DLD1 (cell line): ENCODE results near the gene EPN3.

Experiments
- in situ Hi-C: cut with HindIII; loops from 2 replicates; pipeline ENCODE4 v1.10.0; 2017; ENCODE audit warnings: low sequenced_read_pairs

Gene EPN3

DNA sequence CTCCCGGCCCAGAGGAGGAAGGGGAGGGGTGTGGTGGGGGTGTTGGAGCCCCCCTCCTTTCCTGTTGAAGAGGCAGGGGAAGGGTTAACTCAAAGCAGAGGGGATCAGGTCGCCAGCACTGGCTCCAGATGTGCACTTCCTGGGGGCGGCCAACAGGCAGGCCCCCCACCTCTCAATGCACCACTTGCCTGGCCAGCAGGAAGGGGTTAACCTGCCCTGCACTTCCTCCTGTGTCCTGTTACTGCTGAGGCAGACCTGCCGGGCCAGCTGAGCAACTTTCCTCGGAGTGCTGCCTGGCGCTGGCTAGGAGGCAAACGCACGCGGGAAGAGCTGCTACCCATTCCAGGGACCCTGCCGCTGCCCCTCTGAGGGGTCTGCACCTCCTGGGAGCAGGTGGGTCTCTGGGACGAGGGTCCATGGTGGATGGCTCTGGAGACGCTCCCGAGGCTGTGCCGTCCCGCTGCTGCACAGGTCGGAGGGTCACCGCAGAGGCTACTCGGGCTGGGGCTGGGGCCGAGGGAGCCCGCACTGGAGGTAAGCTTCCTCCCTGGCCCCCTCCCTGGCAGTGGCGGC, at the start of gene EPN3:
Gene EPN3, plus strand, starts transcription at position 284 of the 573 bp plus-strand sequence. CDS start 3,822 bp downstream, outside the sequence.
- in situ Hi-C loops: no loop called here

GRCh38 chr17:50483266-50483665, 49.3 kb upstream of the EPN3 start:
- in situ Hi-C loops: no loop called here

DNA sequence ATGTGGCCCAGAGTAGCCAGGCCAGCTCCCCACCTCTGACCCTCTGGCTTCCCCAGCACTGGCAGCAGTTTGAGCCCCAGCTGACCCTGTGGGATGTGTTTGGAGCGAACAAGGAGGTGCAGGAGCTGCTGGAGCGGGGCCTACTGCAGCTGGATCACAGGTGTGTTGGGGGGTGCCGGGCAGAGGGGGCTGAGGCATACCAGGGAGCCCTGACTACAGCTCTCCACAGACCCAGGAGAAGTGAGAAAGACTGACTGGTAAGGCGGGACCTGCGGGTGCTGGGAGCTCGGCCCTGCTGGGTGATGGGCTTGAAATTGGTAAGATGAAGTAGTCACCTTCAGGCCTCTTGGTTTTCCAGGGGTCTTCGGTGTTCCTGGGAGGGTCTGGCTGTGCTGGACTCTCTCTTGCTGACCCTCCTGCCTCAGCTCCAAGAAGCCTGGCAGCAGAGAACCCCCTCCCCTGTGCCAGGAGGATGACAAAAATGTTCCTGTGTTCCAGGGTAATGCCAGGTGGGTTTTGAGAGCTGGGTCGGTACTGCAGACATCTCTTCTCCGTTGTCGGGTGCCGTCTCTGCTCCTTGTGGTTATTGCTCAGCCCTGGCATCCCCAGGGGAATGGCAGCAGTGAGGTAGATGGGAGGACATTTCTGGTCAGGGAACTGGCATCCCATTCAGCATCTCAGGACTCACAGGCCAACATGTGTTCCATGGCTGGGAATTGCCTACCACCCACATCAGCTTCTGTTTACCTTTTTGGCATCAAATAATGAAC, 48.0 kb upstream of the EPN3 start:
- in situ Hi-C loops: no loop called here

DNA sequence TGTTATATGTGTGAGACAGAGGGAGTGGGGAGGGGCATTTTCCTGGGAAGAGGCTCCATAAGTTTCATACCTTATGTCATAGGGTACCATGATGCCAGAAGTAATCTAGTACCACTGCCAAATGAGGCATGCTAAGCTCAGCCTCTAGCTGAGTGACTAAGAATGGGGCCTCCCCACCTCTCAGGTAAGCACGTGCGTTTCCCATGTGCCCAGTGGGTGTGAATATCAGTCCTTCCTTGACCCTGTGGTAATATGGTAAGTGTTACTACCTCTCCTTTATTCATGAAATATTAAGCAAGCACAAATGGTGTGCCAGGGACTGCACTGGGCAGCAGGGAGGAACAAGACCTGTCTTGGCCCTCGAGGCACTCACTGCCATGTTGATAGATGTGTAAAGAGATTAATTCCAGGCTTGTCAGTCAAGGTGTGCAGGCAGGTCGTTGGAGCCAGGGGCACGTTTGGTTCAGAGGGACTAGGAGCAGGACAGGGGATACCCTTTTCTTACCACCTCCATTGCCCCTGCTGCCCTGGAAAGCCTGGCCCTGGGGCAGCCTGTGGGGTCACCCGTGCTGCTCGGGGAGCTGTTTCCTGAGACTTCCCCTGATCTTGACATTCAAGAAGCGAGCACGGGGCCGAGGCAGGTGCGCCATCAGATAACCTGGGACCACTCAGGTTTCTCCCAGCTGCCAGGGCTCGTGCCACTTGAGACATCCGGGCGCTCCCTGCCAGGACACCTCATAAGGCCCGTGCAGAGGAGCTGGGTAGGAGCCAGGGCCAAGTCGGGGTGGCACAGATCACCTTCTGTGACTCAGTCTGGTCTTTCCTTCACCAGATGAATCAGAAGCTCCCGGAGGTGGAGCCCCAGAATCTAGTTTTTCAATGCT, 45.1 kb upstream of the EPN3 start:
- in situ Hi-C loops: no loop called here

GRCh38 chr17:50488880-50489279, 43.7 kb upstream of the EPN3 start:
- in situ Hi-C loops: no loop called here

DNA sequence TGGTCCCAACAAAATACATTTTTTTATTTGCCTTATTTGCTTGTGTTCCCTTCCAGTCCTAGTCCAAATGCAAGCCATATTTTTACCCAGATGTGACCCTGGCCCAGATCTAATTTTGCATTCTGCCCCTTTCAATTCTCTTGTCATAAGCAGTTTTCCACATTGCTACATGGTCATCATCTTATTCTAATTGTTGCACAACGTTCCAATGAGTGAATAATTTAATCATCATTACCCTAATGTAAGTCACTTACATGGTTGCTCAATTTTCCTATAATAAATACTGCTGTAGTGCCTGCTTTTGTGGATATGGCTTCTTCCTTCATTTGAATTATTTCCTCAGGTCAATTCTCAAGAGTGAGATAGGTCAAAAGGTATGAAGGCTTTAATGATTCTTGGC, 41.0 kb upstream of the EPN3 start:
- in situ Hi-C loops: no loop called here

DNA sequence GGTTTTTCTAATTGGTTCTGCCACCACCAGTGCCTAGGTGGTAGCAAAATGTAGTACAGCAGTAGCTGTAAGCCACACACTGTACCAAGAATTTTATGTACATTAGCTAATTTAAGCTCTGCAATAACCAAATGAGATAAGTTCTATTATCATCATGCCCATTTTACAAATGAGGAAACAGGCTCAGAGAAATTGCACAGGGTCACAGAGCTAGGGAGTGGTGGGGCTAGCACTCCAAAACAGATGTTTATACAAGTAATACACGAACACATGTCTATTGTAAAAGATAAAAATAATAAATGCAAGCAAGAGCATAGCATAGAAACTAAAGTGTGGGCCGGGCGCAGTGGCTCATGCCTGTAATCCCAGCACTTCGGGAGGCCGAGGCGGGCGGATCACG, 40.3 kb upstream of the EPN3 start:
- in situ Hi-C loops: no loop called here

GRCh38 chr17:50493744-50494143, 38.8 kb upstream of the EPN3 start:
- in situ Hi-C loops: no loop called here

- in situ Hi-C loops: no loop called here
Observed at GRCh38 chr17:50495217-50495823, 37.2 kb upstream of the EPN3 start.

GRCh38 chr17:50495918-50496317, 36.6 kb upstream of the EPN3 start:
- in situ Hi-C loops: no loop called here

DNA sequence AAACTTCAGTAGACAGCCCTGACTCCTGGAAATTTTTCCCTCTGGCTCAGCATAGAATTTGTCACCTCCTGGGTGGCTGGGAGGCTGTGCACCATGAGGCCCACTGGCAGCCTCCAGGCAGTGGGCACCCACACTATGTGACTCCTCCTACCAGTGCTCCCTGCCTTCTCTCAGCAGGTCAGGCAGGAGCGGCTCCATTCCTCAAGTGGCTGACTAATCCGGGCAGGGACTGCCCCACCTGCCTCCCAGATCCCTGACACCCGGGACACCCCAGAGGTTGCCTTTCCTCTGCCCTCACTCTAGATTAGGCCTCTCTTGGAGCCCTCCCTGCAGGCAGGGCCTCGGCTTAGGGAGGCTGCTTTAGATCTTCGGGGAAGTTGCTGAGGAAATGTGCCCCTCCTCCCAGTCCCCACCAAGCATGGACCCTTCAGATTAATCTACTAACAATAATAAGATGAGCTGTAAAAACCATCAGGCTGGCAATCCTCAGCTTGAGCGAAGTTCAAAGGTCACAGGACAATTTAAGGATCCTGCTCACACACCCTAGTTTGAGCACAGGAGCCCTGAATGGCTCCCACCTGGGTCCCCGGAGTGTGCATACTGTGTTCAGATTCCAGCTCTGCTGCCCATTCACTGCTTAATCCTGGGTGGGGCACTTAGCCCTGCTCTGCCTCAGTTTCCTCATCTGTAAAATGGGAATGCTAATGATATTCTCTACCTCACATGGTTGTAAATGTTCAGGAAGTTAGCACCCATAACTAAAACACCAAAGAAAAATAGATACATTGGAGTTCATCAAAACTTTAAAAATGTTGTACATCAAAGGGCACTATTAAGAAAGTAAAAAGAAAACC, 34.3 kb upstream of the EPN3 start:
- in situ Hi-C loops: no loop called here

DNA sequence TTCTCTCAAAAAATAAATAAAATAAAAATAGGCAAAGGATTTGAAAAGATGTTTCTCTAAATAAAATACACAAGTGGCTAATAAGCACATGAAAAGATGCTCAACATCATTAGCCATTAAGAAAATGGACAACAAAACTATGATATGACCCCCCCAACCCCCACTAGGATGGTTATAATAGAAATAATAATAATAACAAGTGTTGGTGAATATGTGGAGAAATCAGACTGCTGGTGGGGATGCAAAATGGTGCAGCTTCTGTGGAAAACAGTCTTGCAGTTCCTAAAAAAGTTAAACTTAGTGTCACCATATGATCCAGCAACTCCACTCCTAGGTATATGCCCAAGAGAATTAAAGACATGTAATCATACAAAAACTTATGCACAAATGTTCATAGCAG, 33.3 kb upstream of the EPN3 start:
- in situ Hi-C loops: no loop called here

GRCh38 chr17:50499721-50500120, 32.8 kb upstream of the EPN3 start:
- in situ Hi-C loops: no loop called here

- in situ Hi-C loops: no loop called here
Observed at GRCh38 chr17:50501054-50501453, 31.5 kb upstream of the EPN3 start.

- in situ Hi-C loops: no loop called here
Observed at GRCh38 chr17:50502301-50502990, 30.1 kb upstream of the EPN3 start.

DNA sequence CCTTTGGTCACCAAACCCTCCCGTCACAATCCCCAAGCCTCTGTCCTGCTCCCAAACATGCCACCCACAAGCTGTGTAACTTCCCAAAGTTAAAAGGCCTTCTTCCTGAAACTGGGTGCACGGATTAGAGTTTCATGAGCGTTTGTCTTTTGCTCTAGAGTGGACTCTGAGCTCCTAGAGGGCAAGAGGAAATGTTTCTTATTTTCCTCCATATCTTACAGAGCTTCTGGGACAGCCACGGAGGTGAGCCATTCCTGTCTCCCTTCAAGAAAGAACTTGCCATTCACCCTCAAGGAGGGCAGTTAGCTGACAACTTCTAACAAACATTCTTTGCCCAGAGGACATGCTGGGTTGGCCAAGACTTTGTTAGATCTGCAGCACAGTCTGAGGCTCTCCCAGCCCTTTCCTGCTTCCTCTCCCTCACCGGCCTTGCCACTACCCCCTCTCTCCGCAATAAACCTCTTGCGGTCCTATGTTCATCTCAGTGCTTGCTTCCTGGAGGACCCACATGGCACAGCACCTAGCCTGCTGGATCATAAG, 26.9 kb upstream of the EPN3 start:
- in situ Hi-C loops: no loop called here

GRCh38 chr17:50506298-50506697, 26.2 kb upstream of the EPN3 start:
- in situ Hi-C loops: no loop called here

- in situ Hi-C loops: no loop called here
Observed at GRCh38 chr17:50507871-50508572, 24.5 kb upstream of the EPN3 start, which contains the start of gene MYCBPAP. Gene MYCBPAP, plus strand, starts transcription at chr17:50508439. Its CDS starts 236 bp downstream, at chr17:50508675.
